HG02852 (cell line): ENCODE results near the gene MLC1.

Experiments
- ATAC-seq: cut with Tn5 transposase; IDR thresholded peaks from one replicate; pipeline ENCODE4 v1.9.1; 2021; ENCODE audit warnings: mild to moderate bottlenecking, moderate library complexity; ENCODE audit not compliant: unreplicated experiment

Gene MLC1

GRCh38 chr22:50039669-50040443 lies 45.4 kb downstream of the MLC1 start:
- ATAC-seq: no peak

- no peak for ATAC-seq
These were observed 49.1 kb downstream of the MLC1 start for GRCh38 chr22:50035976-50036724.

- no peak for ATAC-seq
These were observed 49.9 kb downstream of the MLC1 start for GRCh38 chr22:50035131-50035881.

GRCh38 chr22:50034126-50035081 lies 50.8 kb downstream of the MLC1 start:
- ATAC-seq: no peak

GRCh38 chr22:50032941-50033601 lies 52.2 kb downstream of the MLC1 start:
- no peak for ATAC-seq

- ATAC-seq: no peak
These were observed 52.9 kb downstream of the MLC1 start for GRCh38 chr22:50032109-50032871.

GRCh38 chr22:50031189-50032091 lies 53.8 kb downstream of the MLC1 start:
- no peak for ATAC-seq

- ATAC-seq: no peak
These were observed 54.7 kb downstream of the MLC1 start for GRCh38 chr22:50030297-50031188.

- no peak for ATAC-seq
These were observed 57.3 kb downstream of the MLC1 start for GRCh38 chr22:50027639-50028537.

- no peak for ATAC-seq
These were observed 59.2 kb downstream of the MLC1 start for GRCh38 chr22:50025993-50026392.

GRCh38 chr22:50022171-50022819 lies 62.9 kb downstream of the MLC1 start:
- no peak for ATAC-seq

GRCh38 chr22:50020606-50021005 lies 64.6 kb downstream of the MLC1 start:
- no peak for ATAC-seq

GRCh38 chr22:50019316-50019715 lies 65.9 kb downstream of the MLC1 start:
- no peak for ATAC-seq

GRCh38 chr22:50018608-50019285 lies 66.5 kb downstream of the MLC1 start:
- ATAC-seq: no peak

- ATAC-seq: no peak
These were observed 67.5 kb downstream of the MLC1 start for GRCh38 chr22:50017701-50018224.
